Measurements from ENCODE around the gene DLGAP4.

DLGAP4 gene

DNA sequence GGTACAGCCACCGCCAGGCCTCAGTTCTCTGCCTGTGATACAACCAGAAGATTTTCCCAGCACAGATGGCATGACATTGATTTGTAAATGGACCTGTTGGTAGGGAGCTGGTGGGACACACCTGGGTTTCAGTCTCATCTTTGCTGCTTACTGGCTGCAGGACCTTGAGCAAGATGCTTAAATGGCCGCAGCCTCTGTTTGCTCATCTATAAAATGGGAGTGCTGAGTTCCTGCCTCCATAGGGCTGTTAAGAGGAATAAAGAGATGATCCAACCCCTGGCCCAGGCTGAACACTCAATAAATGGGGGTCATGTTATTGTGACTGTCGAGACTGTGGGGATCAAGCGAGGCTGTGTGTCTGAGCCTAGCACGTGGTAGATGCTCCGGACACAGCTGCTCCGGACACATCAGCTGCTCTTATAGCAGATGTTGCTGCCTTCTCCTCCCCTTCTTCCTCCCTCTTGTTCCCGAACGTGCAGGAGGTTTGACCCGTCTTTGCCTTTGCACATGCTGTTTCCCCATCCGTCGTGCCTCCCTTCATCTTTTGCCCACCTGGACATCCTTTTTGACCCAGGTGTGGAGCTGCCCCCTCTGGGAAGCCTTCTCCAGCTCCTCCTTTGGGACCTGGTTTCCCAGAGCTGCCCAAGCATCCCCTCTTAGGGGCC, 29.2 kb downstream of the DLGAP4 start:
- H3K4me3 ChIP-seq (ENCODE audit: low read depth, low read length), result no peak overlapping the region
- no peak for DNase-seq (ENCODE audit: low read depth)
- TF ChIP-seq, protein P1, sequence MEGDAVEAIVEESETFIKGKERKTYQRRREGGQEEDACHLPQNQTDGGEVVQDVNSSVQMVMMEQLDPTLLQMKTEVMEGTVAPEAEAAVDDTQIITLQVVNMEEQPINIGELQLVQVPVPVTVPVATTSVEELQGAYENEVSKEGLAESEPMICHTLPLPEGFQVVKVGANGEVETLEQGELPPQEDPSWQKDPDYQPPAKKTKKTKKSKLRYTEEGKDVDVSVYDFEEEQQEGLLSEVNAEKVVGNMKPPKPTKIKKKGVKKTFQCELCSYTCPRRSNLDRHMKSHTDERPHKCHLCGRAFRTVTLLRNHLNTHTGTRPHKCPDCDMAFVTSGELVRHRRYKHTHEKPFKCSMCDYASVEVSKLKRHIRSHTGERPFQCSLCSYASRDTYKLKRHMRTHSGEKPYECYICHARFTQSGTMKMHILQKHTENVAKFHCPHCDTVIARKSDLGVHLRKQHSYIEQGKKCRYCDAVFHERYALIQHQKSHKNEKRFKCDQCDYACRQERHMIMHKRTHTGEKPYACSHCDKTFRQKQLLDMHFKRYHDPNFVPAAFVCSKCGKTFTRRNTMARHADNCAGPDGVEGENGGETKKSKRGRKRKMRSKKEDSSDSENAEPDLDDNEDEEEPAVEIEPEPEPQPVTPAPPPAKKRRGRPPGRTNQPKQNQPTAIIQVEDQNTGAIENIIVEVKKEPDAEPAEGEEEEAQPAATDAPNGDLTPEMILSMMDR (IDR thresholded peaks at IDR 0.05; ENCODE audit: low read depth, low read length, missing control alignments), result no peak
- in situ Hi-C loops (cut with HindIII; ENCODE audit: low sequenced_read_pairs), result no loop called here

- H3K4me3 ChIP-seq (ENCODE audit: low read depth, low read length), result no peak overlapping the region
- in situ Hi-C loops (cut with HindIII; ENCODE audit: low sequenced_read_pairs), result no loop called here
- no peak for DNase-seq (ENCODE audit: low read depth)
- TF ChIP-seq, protein P1 (IDR thresholded peaks at IDR 0.05; ENCODE audit: low read depth, low read length, missing control alignments), result no peak
Measured at GRCh38 chr20:36336204-36336603, 30.1 kb downstream of the DLGAP4 start.

- TF ChIP-seq, protein P1 (IDR thresholded peaks at IDR 0.05; ENCODE audit: low read depth, low read length, missing control alignments), result no peak
- DNase-seq (ENCODE audit: low read depth), result no peak
- in situ Hi-C loops (cut with HindIII; ENCODE audit: low sequenced_read_pairs), result no loop called here
- no peak overlapping the region for H3K4me3 ChIP-seq (ENCODE audit: low read depth, low read length)
Measured at GRCh38 chr20:36336954-36337704, 31.0 kb downstream of the DLGAP4 start.

- in situ Hi-C loops (cut with HindIII; ENCODE audit: low sequenced_read_pairs), result no loop called here
- DNase-seq (ENCODE audit: low read depth), result no peak
- H3K4me3 ChIP-seq (ENCODE audit: low read depth, low read length), result no peak overlapping the region
- TF ChIP-seq, protein P1 (IDR thresholded peaks at IDR 0.05; ENCODE audit: low read depth, low read length, missing control alignments), result no peak
Measured at GRCh38 chr20:36337886-36338285, 31.7 kb downstream of the DLGAP4 start.

DNA sequence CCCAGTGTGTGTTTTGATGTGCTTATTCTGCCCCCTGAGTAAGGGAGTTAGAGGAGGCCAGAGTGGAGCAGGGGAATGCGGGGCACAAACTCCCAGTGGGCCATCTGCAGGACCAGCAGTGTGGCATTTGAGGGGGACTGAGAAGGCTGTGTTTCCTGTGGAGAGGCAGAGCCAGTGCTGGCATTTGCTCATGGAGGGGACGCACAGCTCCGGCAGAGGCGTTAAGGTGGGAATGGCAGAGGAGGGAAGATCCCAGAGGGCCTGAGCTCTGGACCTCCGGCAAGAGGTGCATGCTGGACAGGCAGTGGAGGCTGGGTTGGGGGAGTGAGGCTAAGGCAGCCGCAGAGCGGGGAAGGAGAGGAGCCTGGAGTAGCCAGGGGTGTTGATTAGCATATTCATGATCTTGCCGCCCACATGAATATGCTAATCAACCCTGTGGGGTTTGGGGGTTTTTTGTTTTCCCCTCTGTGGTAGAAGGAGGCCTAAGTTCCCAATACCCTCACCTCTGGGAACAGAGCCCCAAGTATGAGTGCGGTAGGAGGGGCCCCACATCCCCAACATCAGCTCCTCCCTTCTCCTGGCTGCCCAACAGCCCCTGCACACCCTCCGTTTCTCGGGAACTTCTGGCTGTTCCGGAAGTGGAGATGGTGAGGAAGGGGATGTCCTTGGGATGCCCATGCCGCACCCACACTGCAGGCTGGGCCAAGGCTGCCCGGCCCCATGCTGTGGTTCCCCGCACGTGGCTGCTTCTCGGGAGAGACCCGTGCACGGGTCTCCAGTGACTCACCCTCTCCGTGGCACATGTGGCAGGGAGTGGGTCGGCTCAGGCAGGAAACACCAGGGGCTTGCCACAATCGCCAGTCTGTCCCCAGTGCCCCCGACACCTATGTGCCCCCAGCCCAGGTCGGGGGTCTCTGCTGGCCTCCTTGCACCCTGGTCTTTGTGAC, 33.8 kb downstream of the DLGAP4 start:
- H3K4me3 ChIP-seq (ENCODE audit: low read depth, low read length), result no peak overlapping the region
- TF ChIP-seq, protein P1 (IDR thresholded peaks at IDR 0.05; ENCODE audit: low read depth, low read length, missing control alignments), result no peak

GRCh38 chr20:36340593-36340990, 34.5 kb downstream of the DLGAP4 start:
- in situ Hi-C loops (cut with HindIII; ENCODE audit: low sequenced_read_pairs), result no loop called here
- TF ChIP-seq, protein P1 (IDR thresholded peaks at IDR 0.05; ENCODE audit: low read depth, low read length, missing control alignments), result no peak
- no peak for DNase-seq (ENCODE audit: low read depth)
- H3K4me3 ChIP-seq (ENCODE audit: low read depth, low read length), result no peak overlapping the region

More for the DNA sequence above, 33.8 kb downstream of the DLGAP4 start:
- in situ Hi-C loops (cut with HindIII; ENCODE audit: low sequenced_read_pairs), result no loop called here
- no peak for DNase-seq (ENCODE audit: low read depth)

Measured in astrocyte of the cerebellum (primary cell).